Mammary epithelial cell (primary cell): Measurements from ENCODE around the gene ZNF202.

Experiments used
- EZH2 ChIP-seq: IDR thresholded peaks from 2 replicates; pipeline ENCODE4 v1.6.1; 2012; ENCODE audit warnings: low read length, inconsistent platforms, borderline replicate concordance
- TF ChIP-seq, protein P1 (sequence below), 2 donors: IDR thresholded peaks in 1 of 2; conservative IDR thresholded peaks in 1 of 2; 2 replicates each; pipeline ENCODE4 v1.5.1; 2011 to 2012; ENCODE audit warnings: inconsistent platforms in 2 of 2, low read length in 2 of 2, mild to moderate bottlenecking in 2 of 2, control low read depth in 1 of 2, low read depth in 1 of 2; ENCODE audit not compliant: insufficient read depth in 1 of 2; ENCODE audit errors: extremely low read depth in 1 of 2

DNA sequence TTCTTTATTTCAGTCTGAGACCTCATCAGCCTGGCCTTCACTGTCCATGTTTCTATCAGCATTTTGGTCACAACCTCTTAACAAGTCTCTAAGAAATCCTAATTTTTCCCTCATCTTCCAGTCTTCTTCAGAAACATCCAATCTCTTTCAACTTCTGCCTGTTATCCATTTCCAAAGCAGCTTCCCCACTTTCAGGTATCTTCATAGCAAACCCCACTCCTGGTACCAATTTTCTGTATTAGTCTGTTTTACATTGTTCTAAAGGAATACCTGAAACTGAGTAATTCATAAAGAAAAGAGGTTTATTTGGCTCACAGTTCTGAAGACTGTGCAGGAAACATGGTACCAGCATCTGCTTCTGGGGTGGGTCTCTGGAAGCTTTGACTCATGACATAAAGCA, 21.0 kb upstream of the ZNF202 start:
- TF ChIP-seq, protein P1, sequence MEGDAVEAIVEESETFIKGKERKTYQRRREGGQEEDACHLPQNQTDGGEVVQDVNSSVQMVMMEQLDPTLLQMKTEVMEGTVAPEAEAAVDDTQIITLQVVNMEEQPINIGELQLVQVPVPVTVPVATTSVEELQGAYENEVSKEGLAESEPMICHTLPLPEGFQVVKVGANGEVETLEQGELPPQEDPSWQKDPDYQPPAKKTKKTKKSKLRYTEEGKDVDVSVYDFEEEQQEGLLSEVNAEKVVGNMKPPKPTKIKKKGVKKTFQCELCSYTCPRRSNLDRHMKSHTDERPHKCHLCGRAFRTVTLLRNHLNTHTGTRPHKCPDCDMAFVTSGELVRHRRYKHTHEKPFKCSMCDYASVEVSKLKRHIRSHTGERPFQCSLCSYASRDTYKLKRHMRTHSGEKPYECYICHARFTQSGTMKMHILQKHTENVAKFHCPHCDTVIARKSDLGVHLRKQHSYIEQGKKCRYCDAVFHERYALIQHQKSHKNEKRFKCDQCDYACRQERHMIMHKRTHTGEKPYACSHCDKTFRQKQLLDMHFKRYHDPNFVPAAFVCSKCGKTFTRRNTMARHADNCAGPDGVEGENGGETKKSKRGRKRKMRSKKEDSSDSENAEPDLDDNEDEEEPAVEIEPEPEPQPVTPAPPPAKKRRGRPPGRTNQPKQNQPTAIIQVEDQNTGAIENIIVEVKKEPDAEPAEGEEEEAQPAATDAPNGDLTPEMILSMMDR (conservative IDR thresholded peaks at IDR 0.05 in 1 of 2, IDR thresholded peaks at IDR 0.05 in 1 of 2; ENCODE audit: extremely low read depth in 1 of 2, insufficient read depth in 1 of 2, low read depth in 1 of 2, low read length in 2 of 2), result no peak
- TF ChIP-seq EZH2, result no peak
